NT2/D1 (cell line): ENCODE data around the gene GALNT9.

ENCODE experiments used
- DNase-seq: peaks from one replicate; pipeline ENCODE4 v3.0.0-alpha.2; 2011; ENCODE audit warnings: low read depth, low spot score
- H3K27me3 ChIP-seq: 2 replicates; pipeline ENCODE4 v1.6.0; 2011; ENCODE audit warnings: mild to moderate bottlenecking; ENCODE audit not compliant: insufficient read length, insufficient read depth
- H3K36me3 ChIP-seq: 2 replicates; pipeline ENCODE4 v1.6.1; 2011; ENCODE audit warnings: mild to moderate bottlenecking, low read length, mixed read lengths; ENCODE audit not compliant: insufficient read depth, insufficient read length
- H3K4me1 ChIP-seq: 2 replicates; pipeline ENCODE4 v1.5.1; 2011; ENCODE audit not compliant: insufficient read depth, insufficient read length
- H3K4me3 ChIP-seq: 2 replicates; pipeline ENCODE4 v1.5.1; 2011; ENCODE audit warnings: low read depth; ENCODE audit not compliant: insufficient read length
- H3K9ac ChIP-seq: 2 replicates; pipeline ENCODE4 v1.6.0; 2011; ENCODE audit warnings: low read depth; ENCODE audit not compliant: insufficient read length
- H3K9me3 ChIP-seq: 2 replicates; pipeline ENCODE4 v1.5.1; 2011; ENCODE audit warnings: mild to moderate bottlenecking, low read length; ENCODE audit not compliant: insufficient read depth
- SUZ12 ChIP-seq: IDR thresholded peaks from 2 replicates; pipeline ENCODE4 v1.6.1; 2011; ENCODE audit not compliant: insufficient read length, insufficient read depth; ENCODE audit errors: extremely low read depth
- YY1 ChIP-seq: IDR thresholded peaks from 2 replicates; pipeline ENCODE4 v1.6.1; 2011; ENCODE audit not compliant: insufficient read length, insufficient read depth
- ZNF274 ChIP-seq: IDR thresholded peaks from 2 replicates; pipeline ENCODE4 v1.6.1; 2011; ENCODE audit warnings: mild to moderate bottlenecking, low read depth, low read length

The GALNT9 gene

GRCh38 chr12:132279930-132280329 is 49.5 kb downstream of the GALNT9 start:
- H3K9ac ChIP-seq, result no peak overlapping the region
- no peak for DNase-seq
- no peaks in the 10 kb centered on the region for H3K36me3 ChIP-seq
- H3K4me3 ChIP-seq, result no peak overlapping the region
- peaks cover 31% of the 10 kb centered on the region for H3K4me1 ChIP-seq
- H3K9me3 ChIP-seq, result no peaks in the 10 kb centered on the region
- H3K27me3 ChIP-seq, result peaks cover 3% of the 10 kb centered on the region
- TF ChIP-seq YY1 (no peak), SUZ12 (no peak), ZNF274 (no peak)

GRCh38 chr12:132279184-132279889 is 50.1 kb downstream of the GALNT9 start:
- TF ChIP-seq ZNF274 (no peak), YY1 (no peak), SUZ12 (no peak)
- H3K27me3 ChIP-seq, result peaks cover 3% of the 10 kb centered on the region

GRCh38 chr12:132278401-132279183 is 50.8 kb downstream of the GALNT9 start:
- Histone ChIP-seq H3K4me1 (peaks cover 32% of the 10 kb centered on the region), H3K27me3 (peaks cover 3% of the 10 kb centered on the region), H3K9ac (no peak overlapping the region), H3K36me3 (no peaks in the 10 kb centered on the region), H3K9me3 (no peaks in the 10 kb centered on the region), H3K4me3 (no peak overlapping the region)
- no peak for DNase-seq
- no peak for TF ChIP-seq SUZ12
- no peak for TF ChIP-seq ZNF274
- no peak for TF ChIP-seq YY1

More at GRCh38 chr12:132279184-132279889, 50.1 kb downstream of the GALNT9 start:
- Histone ChIP-seq H3K9ac (no peak overlapping the region), H3K4me1 (peaks cover 32% of the 10 kb centered on the region), H3K4me3 (no peak overlapping the region), H3K9me3 (no peaks in the 10 kb centered on the region), H3K36me3 (no peaks in the 10 kb centered on the region)
- DNase-seq, result no peak

GRCh38 chr12:132277949-132278348 is 51.4 kb downstream of the GALNT9 start:
- no peak for DNase-seq

GRCh38 chr12:132277374-132277941 is 51.9 kb downstream of the GALNT9 start:
- Histone ChIP-seq H3K36me3 (no peaks in the 10 kb centered on the region), H3K9me3 (no peaks in the 10 kb centered on the region), H3K27me3 (peaks cover 3% of the 10 kb centered on the region), H3K4me3 (no peak overlapping the region), H3K4me1 (peaks cover 29% of the 10 kb centered on the region), H3K9ac (no peak overlapping the region)
- no peak for DNase-seq
- TF ChIP-seq YY1, result no peak
- TF ChIP-seq SUZ12, result no peak
- TF ChIP-seq ZNF274, result no peak

More at GRCh38 chr12:132277949-132278348, 51.4 kb downstream of the GALNT9 start:
- Histone ChIP-seq H3K9me3 (no peaks in the 10 kb centered on the region), H3K4me1 (peaks cover 29% of the 10 kb centered on the region), H3K9ac (no peak overlapping the region), H3K27me3 (peaks cover 3% of the 10 kb centered on the region), H3K4me3 (no peak overlapping the region), H3K36me3 (no peaks in the 10 kb centered on the region)
- TF ChIP-seq ZNF274, result no peak
- TF ChIP-seq YY1, result no peak
- TF ChIP-seq SUZ12, result no peak

GRCh38 chr12:132276827-132277373 is 52.5 kb downstream of the GALNT9 start:
- Histone ChIP-seq H3K27me3 (peaks cover 3% of the 10 kb centered on the region), H3K36me3 (no peaks in the 10 kb centered on the region), H3K9ac (no peak overlapping the region), H3K4me1 (peaks cover 29% of the 10 kb centered on the region), H3K4me3 (no peak overlapping the region), H3K9me3 (no peaks in the 10 kb centered on the region)
- no peak for DNase-seq
- TF ChIP-seq ZNF274, result no peak
- TF ChIP-seq SUZ12, result no peak
- TF ChIP-seq YY1, result no peak
